HG02798 (cell line): ENCODE results near the gene S100A4.

Experiments used
- ATAC-seq: cut with Tn5 transposase; IDR thresholded peaks from one replicate; pipeline ENCODE4 v1.9.1; 2021; ENCODE audit warnings: mild to moderate bottlenecking; ENCODE audit not compliant: unreplicated experiment, poor library complexity

S100A4 gene

DNA sequence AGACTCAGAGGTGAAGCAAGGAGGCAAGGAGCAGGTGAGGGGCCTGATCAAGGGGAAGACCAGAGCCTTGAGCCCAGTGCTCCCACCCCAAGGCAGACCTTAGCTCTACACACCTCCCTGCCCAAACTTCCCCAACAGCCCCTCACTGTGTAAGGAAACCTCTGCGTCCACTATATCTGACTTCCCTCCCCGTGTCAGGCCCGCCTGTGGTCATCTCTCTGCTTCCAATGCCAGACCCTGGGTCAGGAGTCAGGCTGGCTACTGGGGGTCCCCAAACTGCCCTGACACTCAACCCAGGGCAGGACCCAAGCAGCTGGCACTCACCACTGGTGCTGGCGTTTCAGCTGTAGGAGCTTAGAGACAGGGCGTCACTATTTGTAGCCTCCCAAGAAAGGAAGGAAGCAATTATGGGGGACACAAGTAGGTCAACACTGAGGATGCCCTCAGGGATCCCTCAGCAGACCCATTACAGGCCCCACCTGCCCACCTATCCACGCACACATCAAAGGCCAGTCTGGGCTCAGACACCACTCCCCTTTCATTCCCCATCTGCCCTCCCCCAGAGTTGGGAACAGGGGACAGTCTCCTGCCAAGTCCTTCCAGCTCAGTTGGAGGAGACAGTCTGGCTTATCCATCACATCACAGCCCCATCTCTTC, 4.3 kb upstream of the S100A4 start:
- no peak for ATAC-seq

DNA sequence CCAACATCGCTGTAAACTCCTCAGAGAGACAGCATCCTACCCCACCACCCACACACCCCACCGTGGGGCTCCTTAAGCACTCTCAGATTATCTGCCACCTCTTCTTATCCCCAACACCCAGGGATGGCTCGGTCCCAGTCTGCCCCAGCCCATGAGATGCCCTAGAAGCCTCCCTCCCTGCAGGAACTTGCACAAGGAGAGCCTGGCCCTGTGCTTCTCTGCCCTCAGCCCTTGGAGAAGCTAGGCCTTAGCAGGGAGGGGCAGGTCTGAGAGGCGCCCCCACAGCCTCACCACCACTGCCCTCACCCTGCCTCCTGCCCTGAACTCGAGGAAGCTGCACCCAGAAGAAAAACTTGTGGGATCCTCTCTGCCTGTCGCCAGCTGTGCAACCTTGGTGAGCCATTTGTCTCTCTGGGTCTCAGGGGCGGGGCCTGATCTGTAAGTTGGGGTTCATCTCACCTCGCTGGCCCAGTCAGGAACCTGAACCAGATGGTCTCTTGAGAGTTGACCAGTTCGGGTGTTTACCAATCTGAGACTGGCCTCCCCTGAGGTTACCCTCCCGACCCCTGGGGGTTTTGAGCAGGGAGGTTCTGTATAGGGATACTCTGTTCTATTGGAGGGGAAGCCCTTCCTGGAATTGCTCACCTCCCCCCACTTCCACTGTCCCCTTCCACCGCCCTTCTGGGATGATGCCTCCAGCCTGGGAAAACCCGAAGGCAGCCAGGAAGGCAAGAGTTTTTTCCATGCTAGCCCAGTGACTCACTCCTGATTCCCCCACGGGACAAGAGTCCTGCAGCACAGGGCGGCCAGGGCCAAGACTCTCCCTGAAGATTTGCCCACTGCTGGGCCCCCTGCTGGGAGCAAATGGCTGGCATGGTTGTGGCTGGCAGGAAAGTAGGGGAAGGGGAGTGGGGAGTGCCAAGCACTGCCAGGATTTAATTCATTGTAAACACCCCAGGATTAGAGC, 3.4 kb upstream of the S100A4 start, which contains the start of gene S100A3:
TSS of gene S100A3 (minus strand) at position 537 of the 967 bp plus-strand sequence. CDS start 773 bp downstream, outside the sequence.
- ATAC-seq = no peak

DNA sequence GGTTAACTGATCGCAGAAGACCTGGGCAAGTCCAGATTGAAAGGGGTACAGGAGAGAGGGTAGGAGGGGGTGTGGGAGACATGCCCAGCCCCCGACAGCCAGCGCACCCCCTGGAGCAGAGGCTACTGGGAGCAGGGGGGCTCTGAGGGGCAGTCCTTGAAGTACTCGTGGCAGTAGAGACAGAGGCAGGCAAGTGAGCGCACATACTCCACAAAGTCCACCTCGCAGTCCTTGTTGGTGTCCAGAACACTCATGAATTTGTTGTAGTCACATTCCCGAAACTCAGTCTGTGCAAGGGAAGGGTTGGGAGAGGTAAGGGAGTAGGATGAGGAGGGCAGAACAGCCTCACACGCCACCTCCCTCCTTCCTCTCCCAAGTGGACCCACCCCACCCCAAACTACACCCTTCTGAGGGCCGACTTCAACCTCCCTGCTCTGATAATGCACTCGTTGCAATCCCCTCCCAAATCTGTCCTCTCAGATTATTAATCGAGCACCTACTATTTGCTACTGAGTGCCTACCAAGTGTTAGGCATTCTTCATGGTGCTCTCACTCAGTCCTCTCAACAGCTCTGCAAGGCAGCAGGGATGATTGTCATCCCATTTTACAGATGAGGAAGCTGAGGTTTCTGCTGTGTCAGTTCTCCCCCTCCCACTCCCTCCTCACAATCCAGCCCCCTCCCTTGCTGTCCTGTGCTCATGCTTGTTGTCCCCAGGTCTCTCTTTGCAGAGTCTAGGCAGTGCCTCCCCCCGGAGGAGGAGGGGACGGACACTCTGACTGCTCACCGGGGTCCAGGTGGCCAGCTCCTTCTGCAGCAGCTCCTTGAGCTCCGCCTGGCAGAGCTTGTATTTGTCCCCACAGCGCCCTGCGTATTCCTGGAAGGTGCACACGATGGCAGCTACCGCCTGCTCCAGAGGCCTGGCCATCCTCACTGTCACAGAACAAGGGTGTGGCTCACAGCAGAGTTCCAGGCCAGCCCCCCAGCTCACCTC, 2.2 kb upstream of the S100A4 start:
- no peak for ATAC-seq

- no peak for ATAC-seq
Observed at GRCh38 chr1:153546796-153547559, 1.4 kb upstream of the S100A4 start.

DNA sequence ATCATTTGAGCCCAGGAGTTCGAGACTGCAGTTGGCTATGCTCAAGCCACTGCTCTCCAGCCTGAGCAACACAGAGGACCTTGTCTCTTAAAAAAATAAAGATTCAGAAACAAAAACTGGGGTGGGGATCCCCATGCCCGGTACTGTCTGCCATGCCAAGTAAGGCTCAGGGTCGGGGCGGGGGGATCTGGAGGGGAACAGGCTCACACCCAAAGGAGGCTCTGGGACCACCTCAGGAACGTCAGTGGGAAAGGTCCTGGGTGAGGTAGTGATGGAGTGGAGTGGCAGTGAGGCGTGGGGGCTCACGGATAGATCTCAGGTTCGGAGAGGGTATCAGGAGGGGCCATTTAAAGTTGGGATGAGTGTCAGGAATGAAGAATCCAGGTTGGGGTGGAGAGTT, 765 bp upstream of the S100A4 start:
- no peak for ATAC-seq

- ATAC-seq = no peak
Observed at GRCh38 chr1:153544453-153545066, 1.0 kb downstream of the S100A4 start.

DNA sequence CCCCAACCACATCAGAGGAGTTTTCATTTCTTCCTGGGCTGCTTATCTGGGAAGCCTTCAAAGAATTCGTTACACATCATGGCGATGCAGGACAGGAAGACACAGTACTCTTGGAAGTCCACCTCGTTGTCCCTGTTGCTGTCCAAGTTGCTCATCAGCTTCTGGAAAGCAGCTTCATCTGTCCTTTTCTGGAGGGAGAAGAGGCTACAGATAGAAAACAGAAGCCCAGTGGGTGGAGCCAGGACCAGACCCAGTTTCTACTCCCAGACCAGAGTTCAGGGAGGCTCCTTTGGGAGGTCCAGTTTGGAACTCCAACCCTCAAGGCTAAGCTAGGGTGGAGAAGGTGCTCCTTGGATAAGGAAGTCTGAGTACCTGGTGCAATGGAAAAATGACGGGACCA, 1.9 kb downstream of the S100A4 start:
- ATAC-seq = no peak

- no peak for ATAC-seq
Observed at GRCh38 chr1:153542956-153543711, 2.5 kb downstream of the S100A4 start.

GRCh38 chr1:153541641-153542590, 3.7 kb downstream of the S100A4 start:
- ATAC-seq = no peak

GRCh38 chr1:153540394-153541361, 4.9 kb downstream of the S100A4 start, which contains the start of gene S100A5:
S100A5 (minus strand) TSS chr1:153540934; CDS start chr1:153540191, 743 bp downstream.
- no peak for ATAC-seq

GRCh38 chr1:153539395-153540093, 6.1 kb downstream of the S100A4 start:
- no peak for ATAC-seq

GRCh38 chr1:153538315-153538821, 7.2 kb downstream of the S100A4 start:
- no peak for ATAC-seq

DNA sequence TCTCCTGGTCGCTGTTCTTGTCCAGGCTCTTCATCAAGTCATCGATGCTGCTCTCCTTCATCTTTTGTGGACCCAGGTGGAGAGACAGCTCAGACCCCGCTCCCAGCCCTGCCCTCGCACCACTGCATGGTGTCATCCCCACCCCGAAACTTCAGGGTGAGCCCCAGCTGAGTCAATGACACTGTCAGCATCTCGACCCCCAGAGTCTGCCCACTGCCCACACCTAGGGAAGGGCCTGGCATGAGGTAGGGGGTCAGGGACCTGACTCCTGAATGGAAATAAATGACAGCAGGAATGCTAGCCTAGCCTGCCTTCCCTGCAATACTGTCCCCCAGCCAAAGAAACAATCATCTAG, 8.3 kb downstream of the S100A4 start:
- no peak for ATAC-seq

GRCh38 chr1:153536671-153537375, 8.8 kb downstream of the S100A4 start:
- no peak for ATAC-seq
